Measurements from ENCODE around the gene VAMP1. TPM values are rescaled to one million over a fixed set of nuclear protein-coding genes. Genes with fewer than 3 reads are reported as not detected.

VAMP1 gene
- total and polyA plus RNA-seq, 2 donors (not counting 3 experiments of a cell fraction or from before 2014, with no cell fraction given) = 7.0 to 9.0 TPM

DNA sequence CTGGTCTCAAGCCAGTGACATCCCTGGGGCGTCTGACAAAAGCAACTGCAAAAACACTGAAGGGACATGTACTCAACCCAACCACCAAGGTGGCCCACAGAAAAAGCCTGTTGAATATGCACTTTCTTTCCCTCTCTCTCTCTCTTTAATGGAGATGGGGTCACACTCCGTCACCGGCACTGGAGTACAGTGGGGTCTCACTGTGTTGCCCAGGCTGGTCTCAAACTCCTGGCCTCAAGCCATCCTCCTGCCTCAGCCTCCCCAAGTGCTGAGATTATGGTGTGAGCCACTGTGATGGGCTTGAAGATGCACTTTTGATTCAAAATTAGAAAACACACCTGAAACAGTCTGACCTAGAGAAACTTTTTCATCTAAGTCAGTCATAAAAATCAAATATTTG lies 32.9 kb downstream of the VAMP1 start:
- Histone ChIP-seq H3K9me1 (replicated peaks; ENCODE audit: control insufficient read depth, extremely low read depth, insufficient read depth, low read length) (no peaks in the 10 kb centered on the region), H3K79me2 (ENCODE audit: control insufficient read depth, insufficient read depth, low read length) (no peaks in the 10 kb centered on the region), H3K4me3 (replicated peaks in 1 of 3; ENCODE audit: insufficient read depth in 1 of 3, low read depth in 1 of 3, low read length in 3 of 3) (no peak overlapping the region), H3K27ac (ENCODE audit: insufficient read depth, low read depth, low read length) (no peak overlapping the region), H4K20me1 (replicated peaks; ENCODE audit: control insufficient read depth, extremely low read depth, insufficient read depth, low read length) (no peaks in the 10 kb centered on the region), H2AFZ (ENCODE audit: low read depth, low read length) (no peak overlapping the region), H3K9ac (replicated peaks; ENCODE audit: extremely low read depth, insufficient read depth, low read length) (no peak overlapping the region), H3K4me1 (ENCODE audit: control insufficient read depth, extremely low read depth, insufficient read depth, low read length) (no peaks in the 10 kb centered on the region), H3K27me3 (ENCODE audit: control insufficient read depth in 2 of 2, insufficient read depth in 2 of 2, low read length in 2 of 2) (no peaks in the 10 kb centered on the region), H3K4me2 (ENCODE audit: insufficient read depth, low read length) (no peak overlapping the region), H3K36me3 (ENCODE audit: control insufficient read depth in 2 of 2, extremely low read depth in 1 of 2, insufficient read depth in 2 of 2, low read length in 2 of 2) (no peaks in the 10 kb centered on the region), H3K9me3 (replicated peaks; ENCODE audit: control insufficient read depth, insufficient read depth, low read length) (no peaks in the 10 kb centered on the region)
- intact Hi-C loops (cut with micrococcal nuclease) = no loop called here
- no TSS peak for BruUV-seq (replicated peaks)
- DNase-seq (ENCODE audit: low read depth, low spot score) (no peak), FAIRE-seq (no peak)
- TF ChIP-seq EZH2 (IDR thresholded peaks at IDR 0.05; ENCODE audit: borderline replicate concordance, low read depth, low read length, severe bottlenecking) (no peak), GATA2 (IDR thresholded peaks at IDR 0.05; ENCODE audit: insufficient read depth, insufficient read length, low read depth, low read length) (no peak), CTCF (IDR thresholded peaks at IDR 0.05; ENCODE audit: extremely low read depth in 1 of 2, insufficient read depth in 1 of 2, low read depth in 1 of 2, low read length in 2 of 2) (no peak), POLR2A (IDR thresholded peaks at IDR 0.05; ENCODE audit: low read depth, low read length) (no peak), JUN (IDR thresholded peaks at IDR 0.05; ENCODE audit: borderline replicate concordance, insufficient read depth, insufficient read length, low read depth) (no peak), MYC (IDR thresholded peaks at IDR 0.05; ENCODE audit: low read depth, low read length) (no peak), FOS (IDR thresholded peaks at IDR 0.05; ENCODE audit: borderline replicate concordance, insufficient read depth, low read length) (no peak), POLR2AphosphoS5 (IDR thresholded peaks at IDR 0.05; ENCODE audit: insufficient read depth, low read depth, low read length) (no peak), MAX (IDR thresholded peaks at IDR 0.05; ENCODE audit: insufficient read depth, insufficient read length) (no peak)
- POLR2A ChIA-PET = no interaction called here
- CTCF ChIA-PET = interaction anchor here (1.7 kb wide), 1 partner anchor 13 kb away, joined by 5 read pairs; no protein-coding TSS in a partner anchor
- dilution Hi-C loops (cut with MboI; ENCODE audit: extremely low pct_ligation_motif_present, low sequenced_read_pairs) = no loop called here

All from endothelial cell of umbilical vein (primary cell).